ENCODE measurements around the gene HAO1.

DNA sequence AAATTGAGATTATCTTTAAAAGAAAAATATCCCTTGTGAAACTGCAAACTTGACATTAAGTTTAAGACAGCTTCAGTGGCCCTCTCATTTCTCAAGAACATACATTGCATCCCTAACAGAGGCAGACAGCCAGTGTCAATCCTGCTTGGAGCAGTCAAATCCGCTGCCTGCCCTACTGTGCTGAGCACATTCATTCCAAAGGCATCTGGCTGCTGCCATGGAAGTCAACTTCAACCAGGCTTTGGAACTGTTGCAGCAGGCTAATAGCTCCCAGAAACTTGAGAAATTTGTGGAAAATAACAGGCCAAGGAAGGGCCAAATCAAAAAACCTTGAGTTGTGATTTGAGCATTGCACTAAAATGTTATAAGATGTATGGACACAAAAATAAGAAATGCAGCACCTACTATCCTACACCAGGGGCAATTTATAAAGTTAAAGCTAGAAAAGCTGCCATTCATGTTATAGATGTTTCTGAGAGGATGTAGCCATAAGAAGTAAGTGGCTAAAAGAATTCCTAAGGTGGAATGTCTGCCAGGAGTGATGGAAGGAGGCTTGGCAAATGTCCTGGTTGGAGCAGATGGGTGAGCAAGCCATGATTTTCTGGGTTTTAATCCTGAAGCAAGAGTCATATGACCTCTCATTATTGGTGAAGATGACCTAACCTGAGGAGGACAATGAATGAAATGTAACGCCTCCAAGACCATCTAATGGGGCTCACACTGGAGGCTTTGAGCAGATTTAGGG is 31.4 kb upstream of the HAO1 start:
- TF ChIP-seq GATA2 (IDR thresholded peaks at IDR 0.05; ENCODE audit: low read depth, low read length): no peak
- TF ChIP-seq GATA3 (IDR thresholded peaks at IDR 0.05; ENCODE audit: low read depth, low read length): no peak
